IMR-90 (cell line): ENCODE results near the gene PLSCR5. TPM values are rescaled to one million over a fixed set of nuclear protein-coding genes. Genes with fewer than 3 reads are reported as not detected.

Source experiments
- ATAC-seq: fragments of 200-7000 bp; cut with Tn5 transposase; 2 replicates; pipeline ENCODE4 v1.9.1; 2020; ENCODE audit warnings: low read depth, mild to moderate bottlenecking, moderate library complexity
- BruUV-seq: library from RNA; stranded (reverse); fragments of 400-500 nt; replicated peaks from 2 replicates; lab custom pipeline; 2021; lab: Mats Ljungman, UMichigan
- CTCF ChIA-PET: fragments of 300-600 bp; formaldehyde crosslinking; extraction: SDS; loops from one replicate; lab custom pipeline; 2021; ENCODE audit warnings: antibody characterized with exemption; lab: Yijun Ruan, JAX
- POLR2A ChIA-PET: fragments of 300-600 bp; sonication (Branson Sonifier 250); formaldehyde crosslinking; loops from one replicate; lab custom pipeline; 2022; ENCODE audit warnings: antibody characterized with exemption; ENCODE audit not compliant: unreplicated experiment; lab: Charles Lee
- DNase-seq: peaks from one replicate; pipeline ENCODE4 v3.0.0; 2013
- H2AFZ ChIP-seq: replicated peaks from 2 replicates; pipeline ENCODE3; 2013; ENCODE audit warnings: low read length, mild to moderate bottlenecking; ENCODE audit not compliant: poor library complexity
- H2AK5ac ChIP-seq: 2 replicates; pipeline ENCODE4 v1.6.1; 2013; ENCODE audit warnings: low read depth, low read length, inconsistent platforms
- H2AK9ac ChIP-seq: replicated peaks from 2 replicates; pipeline ENCODE3; 2013; ENCODE audit warnings: mild to moderate bottlenecking, low read depth, low read length, moderate library complexity; ENCODE audit not compliant: poor library complexity
- H2BK120ac ChIP-seq: 2 replicates; pipeline ENCODE4 v1.6.1; 2013; ENCODE audit warnings: low read depth, low read length, inconsistent platforms
- H2BK15ac ChIP-seq: 3 replicates; pipeline ENCODE4 v1.6.1; 2013; ENCODE audit warnings: low read depth, low read length, inconsistent platforms
- H2BK20ac ChIP-seq: 2 replicates; pipeline ENCODE4 v1.6.1; 2013; ENCODE audit warnings: low read depth, mild to moderate bottlenecking, inconsistent platforms, low read length, moderate library complexity
- H2BK5ac ChIP-seq: 2 replicates; pipeline ENCODE4 v1.6.1; 2013; ENCODE audit warnings: mild to moderate bottlenecking, low read depth, low read length, inconsistent platforms; ENCODE audit not compliant: poor library complexity, severe bottlenecking
- H3K14ac ChIP-seq: replicated peaks from 2 replicates; pipeline ENCODE4 v1.6.1; 2013; ENCODE audit warnings: low read depth, low read length, inconsistent platforms
- H3K18ac ChIP-seq: 2 replicates; pipeline ENCODE4 v1.6.1; 2013; ENCODE audit warnings: low read depth, low read length, control low read depth
- H3K23ac ChIP-seq: 2 replicates; pipeline ENCODE4 v1.6.1; 2013; ENCODE audit warnings: low read depth, low read length, inconsistent platforms
- H3K27ac ChIP-seq: 2 replicates; pipeline ENCODE4 v1.5.1; 2013; ENCODE audit warnings: mild to moderate bottlenecking, control low read depth, low read length; ENCODE audit not compliant: insufficient read depth
- H3K27me3 ChIP-seq: 2 replicates; pipeline ENCODE4 v1.6.1; 2013; ENCODE audit warnings: low read length; ENCODE audit not compliant: control insufficient read depth, insufficient read depth
- H3K36me3 ChIP-seq: 2 replicates; pipeline ENCODE4 v1.6.1; 2013; ENCODE audit warnings: low read length, mixed read lengths; ENCODE audit not compliant: control insufficient read depth, insufficient read depth
- H3K4ac ChIP-seq: 2 replicates; pipeline ENCODE4 v1.6.1; 2013; ENCODE audit warnings: low read depth, low read length, inconsistent platforms
- H3K4me1 ChIP-seq: 2 replicates; pipeline ENCODE4 v1.6.1; 2013; ENCODE audit warnings: low read length, mixed read lengths; ENCODE audit not compliant: control insufficient read depth, insufficient read depth
- H3K4me2 ChIP-seq: 2 replicates; pipeline ENCODE4 v1.6.1; 2013; ENCODE audit warnings: low read depth, mild to moderate bottlenecking, control low read depth, low read length, moderate library complexity
- H3K4me3 ChIP-seq: 2 replicates; pipeline ENCODE4 v1.5.1; 2013; ENCODE audit warnings: low read depth, mild to moderate bottlenecking, control low read depth, low read length, moderate library complexity; ENCODE audit not compliant: insufficient read depth
- H3K56ac ChIP-seq: 2 replicates; pipeline ENCODE4 v1.6.1; 2013; ENCODE audit warnings: low read length, inconsistent platforms; ENCODE audit not compliant: insufficient read depth; ENCODE audit errors: extremely low read depth
- H3K79me1 ChIP-seq, 2 experiments: 2 replicates each; pipeline ENCODE4 v1.6.1; 2013; ENCODE audit warnings: low read length in 2 of 2, inconsistent platforms in 1 of 2, low read depth in 1 of 2
- H3K9ac ChIP-seq: 2 replicates; pipeline ENCODE4 v1.6.1; 2013; ENCODE audit warnings: low read depth, low read length, control low read depth
- H3K9me1 ChIP-seq: 2 replicates; pipeline ENCODE4 v1.6.1; 2013; ENCODE audit warnings: low read length, inconsistent platforms; ENCODE audit not compliant: insufficient read depth
- H3K9me3 ChIP-seq: 2 replicates; pipeline ENCODE4 v1.6.1; 2013; ENCODE audit warnings: low read length; ENCODE audit not compliant: control insufficient read depth, insufficient read depth
- H4K20me1 ChIP-seq: 2 replicates; pipeline ENCODE4 v1.6.1; 2013; ENCODE audit warnings: low read length, inconsistent platforms; ENCODE audit not compliant: insufficient read depth
- H4K5ac ChIP-seq: 2 replicates; pipeline ENCODE4 v1.6.1; 2013; ENCODE audit warnings: mild to moderate bottlenecking, low read depth, low read length, control low read depth
- H4K8ac ChIP-seq, 2 experiments: 2 replicates each; pipeline ENCODE4 v1.6.1; 2013; ENCODE audit warnings: low read depth in 2 of 2, low read length in 2 of 2, control low read depth in 1 of 2, inconsistent platforms in 1 of 2
- H4K91ac ChIP-seq: 2 replicates; pipeline ENCODE4 v1.6.1; 2013; ENCODE audit warnings: low read depth, low read length, inconsistent platforms; ENCODE audit not compliant: insufficient read depth
- BHLHE40 ChIP-seq: fragments of 150-350 bp; IDR thresholded peaks from 2 replicates; pipeline ENCODE4 v1.6.1; 2016; ENCODE audit warnings: mild to moderate bottlenecking, low read depth, low read length
- CTCF ChIP-seq: conservative IDR thresholded peaks from 2 replicates; pipeline ENCODE4 v1.5.1; 2012; ENCODE audit warnings: mild to moderate bottlenecking, low read depth, low read length, improper control_type of control experiment
- SMC3 ChIP-seq: fragments of 150-350 bp; IDR thresholded peaks from 2 replicates; pipeline ENCODE4 v1.6.1; 2016; ENCODE audit warnings: low read depth, mild to moderate bottlenecking, antibody characterized with exemption, low read length, moderate library complexity
- USF2 ChIP-seq: fragments of 150-350 bp; IDR thresholded peaks from 2 replicates; pipeline ENCODE4 v1.6.1; 2017; ENCODE audit warnings: mild to moderate bottlenecking, antibody characterized with exemption, low read length, low read depth
- WGBS, 2 experiments: methylation state at CpG; one replicate each; pipeline versions ENCODE4 v1.1.5 to v1.1.7; 2013; ENCODE audit warnings: missing lambda C conversion rate in 2 of 2; ENCODE audit not compliant: insufficient read length in 1 of 2; ENCODE audit errors: extremely low coverage in 2 of 2; 5-methylcytosine and 5-hydroxymethylcytosine counted together
- dilution Hi-C: fragments of 300-500 bp; cut with HindIII; formaldehyde crosslinking; loops from one replicate; pipeline ENCODE4 v1.14.3; 2018; ENCODE audit warnings: low sequenced_read_pairs; ENCODE audit not compliant: unreplicated experiment
- in situ Hi-C: fragments of 300-500 bp; cut with MboI; formaldehyde crosslinking; loops from 3 replicates; pipeline ENCODE4 v1.14.3; 2019; ENCODE audit warnings: low sequenced_read_pairs, inconsistent platforms, mixed read lengths
- intact Hi-C: fragments of 100-400 bp; cut with micrococcal nuclease; formaldehyde crosslinking; loops from 2 replicates; pipeline ENCODE4 v1.10.0; 2022
- polyA plus RNA-seq, 3 experiments: library from polyadenylated mRNA; depleted of rRNA; stranded (reverse); fragments of >200 nt; gene quantifications; 2 replicates each; pipeline ENCODE4 v1.2.3, GENCODE V29; 2012; ENCODE audit warnings: low replicate concordance in 1 of 3
- total RNA-seq: library from RNA; depleted of rRNA; stranded (reverse); fragments of >200 nt; gene quantifications from 2 replicates; pipeline ENCODE4 v1.2.3, GENCODE V29; 2012

Gene PLSCR5
- total and polyA plus RNA-seq, 2 of the 4 experiments (the other 2 are of a cell fraction), result not detected

DNA sequence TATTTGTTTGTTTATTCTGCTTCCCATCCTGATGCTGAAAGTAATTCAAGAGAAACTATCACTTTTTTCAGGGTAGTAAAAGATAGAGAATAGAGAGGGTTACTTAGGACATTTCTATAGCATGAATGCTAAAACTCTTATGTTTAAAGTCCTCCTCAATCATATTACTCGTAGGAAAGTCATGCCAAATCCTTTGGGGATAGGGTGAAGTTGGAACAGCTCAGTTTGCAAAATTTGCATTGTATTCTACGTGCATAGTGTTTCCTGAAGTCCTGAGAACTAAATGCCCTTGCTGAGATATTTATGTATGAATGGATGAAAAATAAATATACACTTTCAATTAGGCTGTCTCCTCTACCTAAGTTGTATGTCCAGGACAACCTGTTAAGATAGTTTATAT lies 14.6 kb downstream of the PLSCR5 start:
- H2AFZ ChIP-seq, result no peak overlapping the region
- H2BK15ac ChIP-seq, result no peak overlapping the region
- no peak overlapping the region for H2BK20ac ChIP-seq
- no peaks in the 10 kb centered on the region for H3K27me3 ChIP-seq
- no peak overlapping the region for H3K4me3 ChIP-seq
- H3K14ac ChIP-seq, result no peak overlapping the region
- H3K4ac ChIP-seq, result no peak overlapping the region
- DNase-seq (peak; percentile 40), ATAC-seq (no peak)
- H4K91ac ChIP-seq, result no peak overlapping the region
- no peaks in the 10 kb centered on the region for H3K79me1 ChIP-seq
- H3K23ac ChIP-seq, result no peak overlapping the region
- H4K5ac ChIP-seq, result no peak overlapping the region
- H3K18ac ChIP-seq, result no peak overlapping the region
- H3K56ac ChIP-seq, result no peak overlapping the region
- H3K9me1 ChIP-seq, result no peaks in the 10 kb centered on the region; the same call in 1 of the 2 replicates
- H4K20me1 ChIP-seq, result no peaks in the 10 kb centered on the region
- H2BK120ac ChIP-seq, result no peak overlapping the region
- H3K4me2 ChIP-seq, result no peak overlapping the region
- no peak overlapping the region for H2BK5ac ChIP-seq
- no peaks in the 10 kb centered on the region for H3K9me3 ChIP-seq
- no peak overlapping the region for H3K9ac ChIP-seq
- H3K36me3 ChIP-seq, result no peaks in the 10 kb centered on the region
- H4K8ac ChIP-seq, result no peak overlapping the region
- in situ Hi-C loops, result no loop called here
- ChIA-PET POLR2A (no interaction called here), CTCF (interaction anchor here (0.6 to 1.8 kb wide), 3 partner anchors 48 to 484 kb away, joined by 3 to 5 read pairs (median 5); no protein-coding TSS in a partner anchor)
- WGBS, 2 experiments, result no CpG with 5 or more reads among the region's 2 CpGs
- BruUV-seq, result no TSS peak
- dilution Hi-C loops, result no loop called here
- H2AK9ac ChIP-seq, result no peak overlapping the region
- no peak for TF ChIP-seq USF2
- TF ChIP-seq CTCF, result no peak
- TF ChIP-seq BHLHE40, result no peak
- no peak for TF ChIP-seq SMC3
- H3K27ac ChIP-seq, result no peak overlapping the region
- intact Hi-C loops, result loop anchor here (1.0 to 10.0 kb wide), 3 partner anchors 51 to 806 kb away; no protein-coding TSS in a partner anchor
- H3K4me1 ChIP-seq, result no peaks in the 10 kb centered on the region
- H2AK5ac ChIP-seq, result no peak overlapping the region
